GM12864 (cell line): ENCODE measurements around the gene PRKAR2B.
A peak's percentile ranks its signal among the peaks of the same experiment; 100 is the strongest.

Source experiments
- DNase-seq: peaks from one replicate; pipeline ENCODE4 v3.0.0-alpha.2; 2011; ENCODE audit warnings: low read depth
- H3K4me3 ChIP-seq: 2 replicates; pipeline ENCODE4 v1.5.1; 2011; ENCODE audit warnings: mild to moderate bottlenecking, low read depth, low read length, control low read depth
- CTCF ChIP-seq: IDR thresholded peaks from 2 replicates; pipeline ENCODE4 v1.5.1; 2011; ENCODE audit warnings: low read depth, mild to moderate bottlenecking, moderate library complexity, low read length, control low read depth, inconsistent platforms; ENCODE audit errors: missing control alignments

Gene PRKAR2B

GRCh38 chr7:107168233-107169119 lies 124.0 kb downstream of the PRKAR2B start, which contains the start of gene HBP1:
Gene HBP1, plus strand, starts transcription at chr7:107169003. Its CDS starts 10,891 bp downstream, at chr7:107179894.
- peak within 1 kb of the TSS; percentile 71 for H3K4me3 ChIP-seq
- no peak for TF ChIP-seq CTCF
- DNase-seq, result peak; percentile 99

- TF ChIP-seq CTCF, result no peak
- H3K4me3 ChIP-seq, result peak overlapping the region; percentile 71
- peak; percentile 65 for DNase-seq
Observed at GRCh38 chr7:107169120-107170050, 124.9 kb downstream of the PRKAR2B start.

GRCh38 chr7:107170051-107170915 lies 125.8 kb downstream of the PRKAR2B start:
- TF ChIP-seq CTCF, result no peak
- DNase-seq, result no peak
- peak overlapping the region; percentile 71 for H3K4me3 ChIP-seq

GRCh38 chr7:107171496-107171895 lies 127.0 kb downstream of the PRKAR2B start:
- H3K4me3 ChIP-seq, result no peak overlapping the region
- DNase-seq, result no peak
- TF ChIP-seq CTCF, result no peak

GRCh38 chr7:107172276-107173032 lies 127.9 kb downstream of the PRKAR2B start:
- TF ChIP-seq CTCF, result no peak
- DNase-seq, result no peak
- H3K4me3 ChIP-seq, result no peak overlapping the region
